ENCODE results near the gene OSER1. TPM values are rescaled to one million over a fixed set of nuclear protein-coding genes. Genes with fewer than 3 reads are reported as not detected.
"Not testable (repeated sequence)": the region's sequence is repeated elsewhere in the genome, so short reads cannot be mapped to it uniquely, and the experiment has no call there.

OSER1 gene
- polyA plus RNA-seq, 3 donors = 42.3 to 89.1 (median 45.1) TPM

DNA sequence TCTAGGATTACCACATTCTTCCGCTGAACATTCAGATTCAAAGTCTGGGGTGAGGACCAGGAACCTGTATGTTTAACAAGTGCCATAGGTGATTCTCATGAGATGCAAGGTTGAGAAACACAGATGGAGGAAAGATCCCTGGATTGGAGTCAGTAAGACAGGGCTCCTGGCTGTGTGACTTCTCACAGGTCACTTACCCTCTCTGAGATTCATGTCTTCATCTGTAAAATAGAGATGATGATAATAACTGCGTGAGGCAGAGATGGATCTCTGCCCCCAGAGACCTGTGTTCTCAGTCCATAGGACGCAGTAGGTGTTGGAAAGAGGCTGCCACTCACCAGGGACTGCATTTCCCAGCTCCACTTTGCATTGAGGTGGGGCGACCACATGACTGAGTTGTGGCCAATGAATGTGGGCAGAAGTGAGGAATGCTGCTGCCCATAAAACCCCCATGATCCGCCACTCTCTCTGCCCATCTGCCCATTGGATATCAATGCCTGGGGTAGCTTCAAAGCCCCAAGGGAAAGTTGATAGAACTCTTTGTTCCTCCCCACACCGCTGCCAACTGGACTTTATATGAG is 23.0 kb upstream of the OSER1 start:
- no peak for TF ChIP-seq CTCF (IDR thresholded peaks at IDR 0.05)
- peaks cover 0 to 3% (median 0%) of the 10 kb centered on the region in 3 donors for H3K27me3 Mint-ChIP-seq (ENCODE audit: low read depth in 3 of 3)
- no peak overlapping the region for H2AFZ ChIP-seq (ENCODE audit: insufficient read depth, low read depth, low read length, poor library complexity, severe bottlenecking)
- no peaks in the 10 kb centered on the region for H3K4me1 ChIP-seq (ENCODE audit: control insufficient read depth in 1 of 2, insufficient read depth in 2 of 2, low read length in 2 of 2)
- no peaks in the 10 kb centered on the region for H3K36me3 ChIP-seq (replicated peaks in 1 of 2; ENCODE audit: control insufficient read depth in 1 of 2, insufficient read depth in 2 of 2, low read length in 2 of 2)
- H4K20me1 ChIP-seq (ENCODE audit: insufficient read depth, low read length) = no peaks in the 10 kb centered on the region
- H3K79me2 ChIP-seq (ENCODE audit: insufficient read depth, low read length) = no peaks in the 10 kb centered on the region
- no peak overlapping the region for H3K4me3 ChIP-seq (replicated peaks in 1 of 3; ENCODE audit: low read depth in 2 of 3, low read length in 3 of 3)
- no peak overlapping the region for H3K4me2 ChIP-seq (replicated peaks; ENCODE audit: extremely low read depth, low read length, poor library complexity, severe bottlenecking)
- H3K27ac ChIP-seq (ENCODE audit: low read depth in 1 of 2, low read length in 2 of 2) = no peak overlapping the region
- peaks cover 0 to 1% of the 10 kb centered on the region in 2 donors for H3K9me3 ChIP-seq (replicated peaks in 1 of 2; ENCODE audit: control insufficient read depth in 1 of 2, insufficient read depth in 1 of 2, low read length in 2 of 2)
- no peaks in the 10 kb centered on the region for H3K27me3 ChIP-seq (ENCODE audit: control insufficient read depth in 2 of 2, insufficient read depth in 2 of 2, low read length in 2 of 2)
- no peaks in the 10 kb centered on the region for H3K4me1 Mint-ChIP-seq
- no peak overlapping the region for H3K4me3 Mint-ChIP-seq
- 95% methylated on average over 3 of the region's 6 CpGs for WGBS (ENCODE audit: insufficient coverage)
- intact Hi-C loops (cut with micrococcal nuclease) = no loop called here
- H3K36me3 Mint-ChIP-seq = no peaks in the 10 kb centered on the region
- no peak for DNase-seq
- H3K9ac ChIP-seq (ENCODE audit: insufficient read depth, low read length, poor library complexity, severe bottlenecking) = no peak overlapping the region
- H3K9me3 Mint-ChIP-seq = peaks cover 0 to 3% (median 0%) of the 10 kb centered on the region in 7 donors
- no peak overlapping the region for H3K27ac Mint-ChIP-seq

- intact Hi-C loops (cut with micrococcal nuclease); H3K4me1 Mint-ChIP-seq; H3K79me2 ChIP-seq (ENCODE audit: insufficient read depth, low read length); H3K36me3 ChIP-seq (replicated peaks in 1 of 2; ENCODE audit: control insufficient read depth in 1 of 2, insufficient read depth in 2 of 2, low read length in 2 of 2); H3K4me2 ChIP-seq (replicated peaks; ENCODE audit: extremely low read depth, low read length, poor library complexity, severe bottlenecking); H3K4me1 ChIP-seq (ENCODE audit: control insufficient read depth in 1 of 2, insufficient read depth in 2 of 2, low read length in 2 of 2); H3K27ac ChIP-seq (ENCODE audit: low read depth in 1 of 2, low read length in 2 of 2); H3K27ac Mint-ChIP-seq; DNase-seq; H3K9me3 Mint-ChIP-seq; H3K27me3 Mint-ChIP-seq (ENCODE audit: low read depth in 3 of 3); H3K27me3 ChIP-seq (ENCODE audit: control insufficient read depth in 2 of 2, insufficient read depth in 2 of 2, low read length in 2 of 2); H3K4me3 Mint-ChIP-seq; H3K9me3 ChIP-seq (replicated peaks in 1 of 2; ENCODE audit: control insufficient read depth in 1 of 2, insufficient read depth in 1 of 2, low read length in 2 of 2); H4K20me1 ChIP-seq (ENCODE audit: insufficient read depth, low read length); H3K4me3 ChIP-seq (replicated peaks in 1 of 3; ENCODE audit: low read depth in 2 of 3, low read length in 3 of 3); H3K9ac ChIP-seq (ENCODE audit: insufficient read depth, low read length, poor library complexity, severe bottlenecking); H3K36me3 Mint-ChIP-seq; H2AFZ ChIP-seq (ENCODE audit: insufficient read depth, low read depth, low read length, poor library complexity, severe bottlenecking): not testable (repeated sequence)
- WGBS (ENCODE audit: insufficient coverage) = no CpG with 5 or more reads among the region's 4 CpGs
These were observed 21.9 kb upstream of the OSER1 start for GRCh38 chr20:44232469-44232856.
